Naive thymus-derived CD4-positive, alpha-beta T cell (primary cell): ENCODE data around the gene FOXC2. TPM values are rescaled to one million over a fixed set of nuclear protein-coding genes. Genes with fewer than 3 reads are reported as not detected.

Source experiments
- ATAC-seq: fragments of 150-1000 bp; cut with Tn5 transposase; 2 replicates; pipeline ENCODE4 v1.10.0; 2021; ENCODE audit warnings: mild to moderate bottlenecking, moderate library complexity
- CTCF ChIA-PET: fragments of 350-600 bp; sonication (Branson Sonifier 250); formaldehyde crosslinking; loops from one replicate; lab custom pipeline; 2021; ENCODE audit warnings: antibody characterized with exemption; lab: Charles Lee
- POLR2A ChIA-PET: fragments of 350-600 bp; sonication (Branson Sonifier 250); formaldehyde crosslinking; loops from one replicate; lab custom pipeline; 2021; ENCODE audit warnings: antibody characterized with exemption, inconsistent platforms; lab: Charles Lee
- DNase-seq, 9 donors: peaks; one replicate each; pipeline versions ENCODE4 v3.0.0 to v3.0.0-alpha.2; 2020 to 2022; ENCODE audit warnings: mixed read lengths in 1 of 9
- H3K27ac ChIP-seq: one replicate; pipeline ENCODE4 v1.7.0; 2013; ENCODE audit warnings: mild to moderate bottlenecking, low read depth, low read length, moderate library complexity
- H3K27me3 ChIP-seq, 2 donors: one replicate each; pipeline ENCODE4 v1.7.0; 2013; ENCODE audit warnings: low read length in 2 of 2, mild to moderate bottlenecking in 2 of 2, moderate library complexity in 2 of 2; ENCODE audit not compliant: control insufficient read depth in 2 of 2, insufficient read depth in 2 of 2
- H3K36me3 ChIP-seq, 3 experiments: 1 replicate in 2 of 3; 2 replicates in 1 of 3; pipeline ENCODE4 v1.7.0; 2013; ENCODE audit warnings: low read length in 3 of 3, mild to moderate bottlenecking in 3 of 3, moderate library complexity in 1 of 3; ENCODE audit not compliant: insufficient read depth in 3 of 3, control insufficient read depth in 2 of 3
- H3K4me1 ChIP-seq, 2 donors: one replicate each; pipeline ENCODE4 v1.7.0; 2013; ENCODE audit warnings: low read length in 2 of 2, mild to moderate bottlenecking in 2 of 2, moderate library complexity in 1 of 2; ENCODE audit not compliant: control insufficient read depth in 2 of 2, insufficient read depth in 2 of 2
- H3K4me3 ChIP-seq: 2 replicates; pipeline ENCODE4 v1.7.0; 2013; ENCODE audit warnings: mild to moderate bottlenecking, low read length
- H3K9me3 ChIP-seq, 3 experiments: 1 replicate in 2 of 3; 2 replicates in 1 of 3; pipeline ENCODE4 v1.7.0; 2013; ENCODE audit warnings: low read length in 3 of 3; ENCODE audit not compliant: control insufficient read depth in 2 of 3
- H3K27ac Mint-ChIP-seq, 9 donors: one replicate each; pipeline ENCODE4 v1.8.0; 2020 to 2022; ENCODE audit warnings: mixed read lengths in 9 of 9, mild to moderate bottlenecking in 8 of 9, moderate library complexity in 5 of 9, inconsistent platforms in 2 of 9
- H3K27me3 Mint-ChIP-seq, 5 donors: one replicate each; pipeline ENCODE4 v1.8.0; 2021 to 2022; ENCODE audit warnings: mixed read lengths in 5 of 5, mild to moderate bottlenecking in 1 of 5
- H3K36me3 Mint-ChIP-seq, 5 donors: one replicate each; pipeline ENCODE4 v1.8.0; 2020 to 2022; ENCODE audit warnings: mixed read lengths in 5 of 5, mild to moderate bottlenecking in 3 of 5, inconsistent platforms in 1 of 5
- H3K4me1 Mint-ChIP-seq, 7 donors: one replicate each; pipeline ENCODE4 v1.8.0; 2020 to 2022; ENCODE audit warnings: mixed read lengths in 7 of 7, mild to moderate bottlenecking in 3 of 7, inconsistent platforms in 1 of 7
- H3K4me3 Mint-ChIP-seq, 10 donors: one replicate each; pipeline ENCODE4 v1.8.0; 2020 to 2022; ENCODE audit warnings: mild to moderate bottlenecking in 10 of 10, mixed read lengths in 10 of 10, moderate library complexity in 6 of 10, inconsistent platforms in 2 of 10
- H3K9me3 Mint-ChIP-seq, 11 donors: one replicate each; pipeline ENCODE4 v1.8.0; 2020 to 2022; ENCODE audit warnings: mixed read lengths in 11 of 11, mild to moderate bottlenecking in 4 of 11, inconsistent platforms in 1 of 11, moderate library complexity in 1 of 11
- intact Hi-C, 2 donors: fragments of 100-400 bp; cut with micrococcal nuclease; formaldehyde crosslinking; loops; one replicate each; pipeline ENCODE4 v1.15.1; 2023
- polyA plus RNA-seq, 2 donors: library from polyadenylated mRNA; unstranded; fragments of 300-500 nt; fragmentation: Illumina TruSeq; gene quantifications; one replicate each; pipeline ENCODE4 v1.2.3, GENCODE V29; 2021
- total RNA-seq, 6 experiments: library from RNA in 5 of 6; stranded (reverse) in 5 of 6; gene quantifications; 1 replicate in 5 of 6; 2 replicates in 1 of 6; pipeline ENCODE4 v1.2.3 and lab custom pipeline; 2021 to 2026

The FOXC2 gene
- total and polyA plus RNA-seq, 7 experiments from 2014 or later, result not detected

DNA sequence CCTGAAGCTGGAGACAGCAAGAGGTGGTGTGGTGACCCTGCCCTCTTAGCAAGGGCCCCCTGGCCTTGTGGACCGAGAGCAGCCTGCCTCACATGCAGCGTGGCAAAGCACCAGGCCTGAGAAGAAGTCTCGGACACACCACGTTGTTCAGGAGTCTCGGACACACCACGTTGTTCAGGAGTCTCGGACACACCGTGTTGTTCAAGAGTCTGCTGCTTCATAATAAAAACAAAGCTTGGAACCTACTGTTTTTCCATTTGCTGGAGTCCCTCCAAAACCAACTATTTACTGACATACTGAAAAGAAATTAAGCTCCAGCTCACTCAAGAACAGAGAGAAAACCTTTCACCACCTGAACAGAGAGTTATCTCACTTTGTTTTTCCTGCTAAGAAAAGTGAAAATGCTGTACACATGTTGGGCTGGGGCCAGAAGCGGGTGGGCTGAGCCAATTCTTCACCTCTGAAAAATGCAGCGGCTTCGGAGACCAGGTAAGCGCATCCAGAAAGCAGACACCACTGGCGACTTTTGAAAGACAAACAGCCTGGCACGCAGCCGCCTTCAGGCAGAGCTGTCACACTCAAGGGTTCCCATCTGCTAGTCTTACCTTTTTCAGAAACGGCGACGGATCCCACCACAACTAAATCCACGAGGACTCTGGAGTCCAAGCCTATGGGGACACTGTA, 20.5 kb upstream of the FOXC2 start:
- CTCF ChIA-PET, result no interaction called here
- Mint-ChIP-seq H3K27me3 (no peaks in the 10 kb centered on the region), H3K4me1 (peaks cover 0 to 9% (median 0%) of the 10 kb centered on the region in 7 donors), H3K36me3 (peaks cover 3 to 52% (median 28%) of the 10 kb centered on the region in 5 donors), H3K9me3 (no peaks in the 10 kb centered on the region), H3K4me3 (no peak overlapping the region), H3K27ac (no peak overlapping the region)
- Histone ChIP-seq H3K27me3 (no peaks in the 10 kb centered on the region), H3K9me3 (no peaks in the 10 kb centered on the region), H3K36me3 (peaks cover 0 to 81% (median 4%) of the 10 kb centered on the region in 3 experiments), H3K4me1 (no peaks in the 10 kb centered on the region), H3K4me3 (no peak overlapping the region), H3K27ac (no peak overlapping the region)
- intact Hi-C loops, result no loop called here
- POLR2A ChIA-PET, result no interaction called here
- no peak for ATAC-seq
- DNase-seq, result no peak

GRCh38 chr16:86546638-86547013, 20.0 kb upstream of the FOXC2 start:
- DNase-seq (no peak), ATAC-seq (no peak)
- Mint-ChIP-seq H3K4me3 (no peak overlapping the region), H3K27ac (no peak overlapping the region), H3K9me3 (no peaks in the 10 kb centered on the region), H3K27me3 (no peaks in the 10 kb centered on the region), H3K4me1 (peaks cover 0 to 13% (median 2%) of the 10 kb centered on the region in 7 donors), H3K36me3 (peaks cover 6 to 49% (median 24%) of the 10 kb centered on the region in 5 donors)
- Histone ChIP-seq H3K36me3 (peaks cover 0 to 75% (median 4%) of the 10 kb centered on the region in 3 experiments), H3K27me3 (no peaks in the 10 kb centered on the region), H3K9me3 (no peaks in the 10 kb centered on the region), H3K27ac (no peak overlapping the region), H3K4me1 (no peaks in the 10 kb centered on the region), H3K4me3 (no peak overlapping the region)
- ChIA-PET CTCF (no interaction called here), POLR2A (no interaction called here)
- intact Hi-C loops, result no loop called here

DNA sequence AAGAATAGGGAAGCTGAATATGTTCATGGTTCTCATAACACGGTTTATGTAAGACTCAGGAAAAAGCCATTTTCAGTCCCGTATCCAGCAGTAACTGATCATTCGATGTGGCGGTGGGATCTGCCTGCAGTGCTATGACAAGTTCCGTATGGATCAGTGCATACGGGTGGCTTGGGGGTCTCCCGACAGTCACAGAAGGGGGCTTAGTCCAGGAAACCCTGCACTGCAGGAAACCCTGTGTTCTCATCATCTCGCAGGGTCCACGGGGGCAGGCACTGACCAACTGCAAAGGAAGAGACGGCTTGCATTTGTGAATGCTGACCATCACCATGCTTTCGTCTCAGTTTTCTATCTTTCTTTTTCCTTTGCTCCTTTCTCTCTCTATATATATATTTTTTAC, 19.3 kb upstream of the FOXC2 start:
- ATAC-seq, result no peak
- H3K9me3 Mint-ChIP-seq, result no peaks in the 10 kb centered on the region
- H3K27me3 Mint-ChIP-seq, result no peaks in the 10 kb centered on the region
- H3K36me3 ChIP-seq, result peaks cover 0 to 69% (median 4%) of the 10 kb centered on the region in 3 experiments
- H3K4me1 Mint-ChIP-seq, result peaks cover 1 to 19% (median 5%) of the 10 kb centered on the region in 7 donors
- no peak overlapping the region for H3K27ac Mint-ChIP-seq
- no peaks in the 10 kb centered on the region for H3K4me1 ChIP-seq
- no peak overlapping the region for H3K27ac ChIP-seq
- POLR2A ChIA-PET, result no interaction called here
- intact Hi-C loops, result no loop called here
- no peaks in the 10 kb centered on the region for H3K27me3 ChIP-seq
- no peak overlapping the region for H3K4me3 Mint-ChIP-seq
- DNase-seq, result no peak
- CTCF ChIA-PET, result no interaction called here
- peaks cover 6 to 44% (median 25%) of the 10 kb centered on the region in 5 donors for H3K36me3 Mint-ChIP-seq
- no peaks in the 10 kb centered on the region for H3K9me3 ChIP-seq
- H3K4me3 ChIP-seq, result no peak overlapping the region

DNA sequence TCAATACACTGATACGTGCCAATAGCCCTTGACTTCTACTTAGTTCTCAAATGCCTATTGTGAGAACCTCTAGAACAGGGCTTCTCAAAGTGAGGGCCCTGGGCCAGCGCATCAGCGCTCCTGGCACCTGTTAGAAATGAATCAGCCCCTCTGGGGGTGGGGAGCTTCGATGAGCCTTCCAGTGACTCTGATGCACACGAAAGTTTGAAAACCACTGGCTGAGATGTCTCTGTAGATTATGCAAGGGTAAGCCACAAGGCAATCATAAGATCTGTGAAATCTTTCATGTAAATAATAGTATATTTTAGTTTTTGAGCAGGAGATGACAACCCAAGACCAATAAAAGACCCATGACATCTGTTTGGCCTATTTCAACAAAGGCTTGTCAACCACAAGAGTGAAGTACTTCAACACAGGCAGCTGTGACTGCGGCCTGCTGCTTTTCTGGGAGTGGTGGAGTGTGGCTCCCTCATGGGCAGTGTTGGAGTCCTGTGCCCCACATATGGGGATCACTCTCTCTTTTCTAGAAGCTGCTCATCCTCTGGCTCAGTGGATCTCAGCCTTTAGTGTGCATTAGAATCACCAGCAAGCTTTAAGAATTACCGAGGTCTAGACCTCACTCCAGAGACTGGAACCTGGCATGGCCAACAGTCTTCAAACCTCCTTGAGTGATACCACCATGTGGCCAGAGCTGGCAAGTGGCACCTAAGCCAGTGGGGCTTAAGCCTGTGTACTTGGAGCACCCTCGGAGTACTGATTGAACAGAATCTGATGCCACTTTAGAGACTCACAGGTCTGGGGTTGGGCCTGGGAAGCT, 17.3 kb upstream of the FOXC2 start:
- Histone ChIP-seq H3K27me3 (no peaks in the 10 kb centered on the region), H3K36me3 (peaks cover 0 to 52% (median 0%) of the 10 kb centered on the region in 3 experiments), H3K9me3 (no peaks in the 10 kb centered on the region), H3K4me3 (no peak overlapping the region), H3K27ac (no peak overlapping the region), H3K4me1 (peaks cover 0 to 2% of the 10 kb centered on the region in 2 donors)
- H3K9me3 Mint-ChIP-seq, result no peaks in the 10 kb centered on the region
- H3K36me3 Mint-ChIP-seq, result peaks cover 3 to 38% (median 22%) of the 10 kb centered on the region in 5 donors
- DNase-seq, result no peak
- ATAC-seq, result no peak
- H3K4me1 Mint-ChIP-seq, result peaks cover 11 to 27% (median 17%) of the 10 kb centered on the region in 7 donors
- no peak overlapping the region for H3K27ac Mint-ChIP-seq
- no peak overlapping the region for H3K4me3 Mint-ChIP-seq
- intact Hi-C loops, result no loop called here
- POLR2A ChIA-PET, result no interaction called here
- CTCF ChIA-PET, result no interaction called here
- H3K27me3 Mint-ChIP-seq, result no peaks in the 10 kb centered on the region

DNA sequence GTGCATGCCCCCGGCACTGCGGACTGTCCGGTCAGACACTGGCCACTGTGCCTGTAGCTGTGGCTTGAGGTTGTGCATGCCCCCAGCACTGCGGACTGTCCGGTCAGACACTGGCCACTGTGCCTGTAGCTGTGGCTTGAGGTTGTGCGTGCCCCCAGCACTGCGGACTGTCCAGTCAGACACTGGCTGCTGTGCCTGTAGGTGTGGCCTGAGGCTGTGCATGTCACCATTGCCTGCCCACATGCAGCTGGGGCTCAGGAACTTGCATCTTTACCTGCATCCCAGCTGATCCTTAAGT, 16.8 kb upstream of the FOXC2 start:
- Mint-ChIP-seq H3K27me3 (no peaks in the 10 kb centered on the region), H3K9me3 (peaks cover 0 to under 1% (median 0%) of the 10 kb centered on the region in 11 donors), H3K4me3 (no peak overlapping the region), H3K27ac (no peak overlapping the region), H3K4me1 (peaks cover 11 to 31% (median 22%) of the 10 kb centered on the region in 7 donors), H3K36me3 (peaks cover 3 to 32% (median 18%) of the 10 kb centered on the region in 5 donors)
- ChIA-PET POLR2A (no interaction called here), CTCF (no interaction called here)
- no peak for DNase-seq
- H3K36me3 ChIP-seq, result peaks cover 0 to 54% (median 0%) of the 10 kb centered on the region in 3 experiments
- H3K4me1 ChIP-seq, result peaks cover 0 to 5% of the 10 kb centered on the region in 2 donors
- H3K27ac ChIP-seq, result no peak overlapping the region
- H3K4me3 ChIP-seq, result no peak overlapping the region
- no peaks in the 10 kb centered on the region for H3K9me3 ChIP-seq
- intact Hi-C loops, result no loop called here
- ATAC-seq, result no peak
- no peaks in the 10 kb centered on the region for H3K27me3 ChIP-seq

DNA sequence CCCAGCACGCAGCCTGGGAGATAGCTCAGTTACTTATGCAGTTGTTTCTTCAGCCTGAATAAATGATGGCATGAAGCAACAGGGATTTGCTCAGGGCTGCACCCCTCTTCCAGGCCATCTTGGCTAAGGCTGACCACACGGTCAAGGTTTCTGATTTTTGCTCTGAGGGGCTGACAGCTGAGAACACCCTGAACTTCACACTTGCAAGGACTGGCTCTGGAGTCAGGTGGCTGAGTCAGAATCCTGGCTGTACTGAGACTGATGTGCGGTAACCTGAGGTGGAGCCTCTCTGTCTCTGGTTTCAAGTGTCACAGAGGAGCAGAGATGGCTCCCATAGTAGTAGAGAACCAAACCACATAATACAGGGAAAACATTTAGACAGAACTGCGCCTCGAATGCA, 16.3 kb upstream of the FOXC2 start:
- H3K4me3 Mint-ChIP-seq, result no peak overlapping the region
- H3K4me3 ChIP-seq, result no peak overlapping the region
- H3K4me1 Mint-ChIP-seq, result peaks cover 11 to 35% (median 27%) of the 10 kb centered on the region in 7 donors
- peaks cover 0 to 54% (median 0%) of the 10 kb centered on the region in 3 experiments for H3K36me3 ChIP-seq
- H3K27ac Mint-ChIP-seq, result no peak overlapping the region
- peaks cover 3 to 28% (median 15%) of the 10 kb centered on the region in 5 donors for H3K36me3 Mint-ChIP-seq
- peaks cover 0 to 3% (median 0%) of the 10 kb centered on the region in 5 donors for H3K27me3 Mint-ChIP-seq
- peaks cover 0 to 5% (median 0%) of the 10 kb centered on the region in 11 donors for H3K9me3 Mint-ChIP-seq
- H3K4me1 ChIP-seq, result peaks cover 0 to 5% of the 10 kb centered on the region in 2 donors
- no peak overlapping the region for H3K27ac ChIP-seq
- intact Hi-C loops, result no loop called here
- no peak for DNase-seq
- no peaks in the 10 kb centered on the region for H3K27me3 ChIP-seq
- ChIA-PET CTCF (no interaction called here), POLR2A (interaction anchor here (0.6 kb wide), 1 partner anchor 19 kb away, joined by 3 read pairs; no protein-coding TSS in a partner anchor)
- no peaks in the 10 kb centered on the region for H3K9me3 ChIP-seq
- ATAC-seq, result no peak
